ENCODE measurements around the gene METTL26.

Gene METTL26

DNA sequence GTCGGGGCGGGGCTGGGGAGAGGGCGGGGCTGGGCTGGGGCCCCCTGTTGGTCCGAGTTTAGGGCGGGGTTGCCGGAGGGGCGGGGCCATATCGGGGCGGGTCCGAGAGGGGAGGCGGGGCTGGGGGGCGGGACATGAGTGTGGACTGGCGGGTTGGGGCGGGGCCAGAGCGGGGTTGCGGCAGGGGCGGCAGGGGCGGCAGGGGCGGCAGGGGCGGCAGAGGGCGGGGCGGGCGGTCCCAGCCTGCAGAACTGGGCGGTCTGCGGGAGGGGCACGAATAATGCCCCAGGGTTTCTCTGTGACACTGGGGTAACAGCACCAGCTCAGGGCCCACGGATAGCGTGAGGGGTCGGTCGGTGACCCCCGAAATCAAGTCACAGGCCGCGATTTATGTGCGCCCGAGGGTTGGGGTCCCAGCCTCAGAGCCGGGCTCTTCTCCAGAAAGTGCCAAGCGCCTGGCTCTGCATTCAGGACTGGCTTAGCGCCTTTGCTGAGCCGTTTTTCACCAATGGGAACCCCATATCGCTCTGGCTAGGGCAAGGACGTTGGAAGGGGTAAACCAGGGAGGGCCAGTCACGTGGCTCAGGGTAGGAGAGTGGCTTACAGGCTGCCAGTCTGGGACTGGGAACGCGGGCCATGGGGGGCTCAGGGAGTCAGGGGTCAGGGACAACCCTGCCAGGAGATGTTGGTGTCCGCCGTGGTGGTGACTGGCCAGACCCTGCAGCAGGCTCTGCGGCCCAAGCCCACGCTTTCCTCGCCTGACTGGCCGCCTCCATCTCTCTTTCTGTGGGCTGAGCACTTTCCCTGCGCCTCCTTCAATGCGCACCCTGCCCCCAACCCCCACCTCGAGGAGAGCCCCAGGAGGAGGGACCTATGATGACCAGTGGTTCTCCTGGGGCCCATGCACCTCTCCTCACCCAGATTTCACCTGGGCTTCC is 1.2 kb upstream of the METTL26 start:
- no peak for DNase-seq

DNA sequence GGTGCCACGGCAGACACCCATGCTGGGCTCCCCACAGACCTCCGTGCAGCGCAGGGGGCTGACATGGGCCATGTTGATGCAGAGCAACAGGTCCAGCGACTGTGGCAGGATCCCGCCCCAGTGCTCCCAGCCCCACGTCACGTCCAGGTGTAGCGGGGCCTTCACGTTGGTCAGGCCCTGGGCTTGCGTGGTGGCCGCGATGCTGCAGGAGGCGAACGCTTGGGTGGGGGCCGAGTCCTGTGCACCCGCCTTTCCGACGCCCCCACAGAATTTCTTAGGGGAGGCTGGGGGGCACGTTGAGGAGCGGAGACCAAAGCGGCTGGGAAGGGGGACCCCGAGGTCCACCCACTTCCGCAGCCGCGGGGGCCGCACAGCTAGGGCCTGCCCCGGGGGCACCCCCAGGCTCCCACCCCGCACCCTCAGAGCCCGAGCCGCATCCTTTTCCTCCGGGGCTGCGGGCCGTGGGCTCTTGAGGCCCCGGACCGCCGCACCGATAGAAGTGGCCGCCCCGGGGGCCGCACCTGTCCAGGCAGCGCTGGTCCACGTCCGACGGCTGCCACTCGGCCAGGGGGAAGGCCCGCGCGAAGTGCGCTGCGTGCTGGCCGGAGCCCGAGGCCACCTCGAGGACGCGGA is 416 bp downstream of the METTL26 start:
- no peak for DNase-seq

DNA sequence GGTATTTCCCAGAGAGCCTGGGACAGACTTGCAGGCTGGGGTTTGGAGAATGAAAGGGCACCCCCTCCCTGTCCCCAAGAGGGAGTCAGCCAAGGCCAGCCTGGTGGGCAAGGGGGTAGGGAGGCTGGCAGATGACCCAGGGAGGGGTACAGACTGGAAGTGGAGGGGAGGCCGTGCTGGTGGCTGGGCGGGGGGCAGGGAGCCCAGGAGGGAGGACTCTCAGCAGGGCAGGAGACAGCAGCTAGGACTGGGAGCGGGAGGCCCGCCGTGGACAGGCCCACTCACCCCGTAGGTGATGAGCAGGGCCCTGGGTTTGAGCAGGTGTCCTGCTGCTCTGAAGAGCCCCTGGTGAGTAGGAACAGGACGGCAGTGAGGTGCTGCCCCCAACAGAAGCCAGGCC is 1.1 kb downstream of the METTL26 start:
- DNase-seq, result no peak

DNA sequence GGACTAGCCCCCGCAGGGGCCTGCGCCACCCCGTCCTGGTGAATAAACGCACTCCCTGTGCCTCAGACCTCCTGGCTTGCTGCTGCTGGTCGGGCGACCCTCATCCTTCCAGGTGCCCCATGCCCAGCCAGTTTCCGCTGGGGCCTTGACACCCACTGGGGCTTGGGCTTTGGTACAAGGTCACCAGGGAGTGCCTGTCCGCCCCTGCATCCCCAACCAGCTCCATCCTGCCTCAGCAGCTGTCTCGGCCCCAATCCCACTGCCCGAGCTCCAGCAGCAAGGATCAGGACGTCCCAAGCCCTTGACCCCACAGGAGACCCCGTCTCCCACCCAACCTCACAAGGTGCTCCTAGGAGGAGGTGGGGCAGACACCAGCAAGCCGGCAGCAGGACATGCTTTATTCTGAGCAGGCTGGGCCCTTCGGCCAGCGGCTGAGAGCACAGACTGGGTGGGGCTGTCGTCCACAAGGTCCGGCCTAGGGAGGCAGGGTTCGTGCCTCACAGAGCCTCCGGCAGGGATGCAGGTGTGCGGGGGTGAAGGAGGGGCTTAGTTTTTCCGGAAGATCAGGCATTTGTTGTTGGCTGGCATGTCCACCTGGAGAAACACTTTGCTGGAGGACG is 1.9 kb downstream of the METTL26 start:
- DNase-seq, result no peak

DNA sequence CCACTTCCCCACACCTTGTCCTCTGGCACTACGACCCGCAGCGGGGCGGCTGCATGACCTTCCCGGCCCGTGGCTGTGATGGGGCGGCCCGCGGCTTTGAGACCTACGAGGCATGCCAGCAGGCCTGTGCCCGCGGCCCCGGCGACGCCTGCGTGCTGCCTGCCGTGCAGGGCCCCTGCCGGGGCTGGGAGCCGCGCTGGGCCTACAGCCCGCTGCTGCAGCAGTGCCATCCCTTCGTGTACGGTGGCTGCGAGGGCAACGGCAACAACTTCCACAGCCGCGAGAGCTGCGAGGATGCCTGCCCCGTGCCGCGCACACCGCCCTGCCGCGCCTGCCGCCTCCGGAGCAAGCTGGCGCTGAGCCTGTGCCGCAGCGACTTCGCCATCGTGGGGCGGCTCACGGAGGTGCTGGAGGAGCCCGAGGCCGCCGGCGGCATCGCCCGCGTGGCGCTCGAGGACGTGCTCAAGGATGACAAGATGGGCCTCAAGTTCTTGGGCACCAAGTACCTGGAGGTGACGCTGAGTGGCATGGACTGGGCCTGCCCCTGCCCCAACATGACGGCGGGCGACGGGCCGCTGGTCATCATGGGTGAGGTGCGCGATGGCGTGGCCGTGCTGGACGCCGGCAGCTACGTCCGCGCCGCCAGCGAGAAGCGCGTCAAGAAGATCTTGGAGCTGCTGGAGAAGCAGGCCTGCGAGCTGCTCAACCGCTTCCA is 2.6 kb downstream of the METTL26 start:
- DNase-seq, result no peak

DNA sequence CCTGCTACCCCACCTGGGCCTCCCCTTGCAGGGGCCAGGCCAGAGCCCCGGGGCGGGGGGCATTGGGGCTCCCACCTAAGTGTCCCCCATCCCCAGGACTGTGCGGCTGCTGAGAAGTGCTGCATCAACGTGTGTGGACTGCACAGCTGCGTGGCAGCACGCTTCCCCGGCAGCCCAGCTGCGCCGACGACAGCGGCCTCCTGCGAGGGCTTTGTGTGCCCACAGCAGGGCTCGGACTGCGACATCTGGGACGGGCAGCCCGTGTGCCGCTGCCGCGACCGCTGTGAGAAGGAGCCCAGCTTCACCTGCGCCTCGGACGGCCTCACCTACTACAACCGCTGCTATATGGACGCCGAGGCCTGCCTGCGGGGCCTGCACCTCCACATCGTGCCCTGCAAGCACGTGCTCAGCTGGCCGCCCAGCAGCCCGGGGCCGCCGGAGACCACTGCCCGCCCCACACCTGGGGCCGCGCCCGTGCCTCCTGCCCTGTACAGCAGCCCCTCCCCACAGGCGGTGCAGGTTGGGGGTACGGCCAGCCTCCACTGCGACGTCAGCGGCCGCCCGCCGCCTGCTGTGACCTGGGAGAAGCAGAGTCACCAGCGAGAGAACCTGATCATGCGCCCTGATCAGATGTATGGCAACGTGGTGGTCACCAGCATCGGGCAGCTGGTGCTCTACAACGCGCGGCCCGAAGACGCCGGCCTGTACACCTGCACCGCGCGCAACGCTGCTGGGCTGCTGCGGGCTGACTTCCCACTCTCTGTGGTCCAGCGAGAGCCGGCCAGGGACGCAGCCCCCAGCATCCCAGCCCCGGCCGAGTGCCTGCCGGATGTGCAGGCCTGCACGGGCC is 3.4 kb downstream of the METTL26 start:
- no peak for DNase-seq

DNA sequence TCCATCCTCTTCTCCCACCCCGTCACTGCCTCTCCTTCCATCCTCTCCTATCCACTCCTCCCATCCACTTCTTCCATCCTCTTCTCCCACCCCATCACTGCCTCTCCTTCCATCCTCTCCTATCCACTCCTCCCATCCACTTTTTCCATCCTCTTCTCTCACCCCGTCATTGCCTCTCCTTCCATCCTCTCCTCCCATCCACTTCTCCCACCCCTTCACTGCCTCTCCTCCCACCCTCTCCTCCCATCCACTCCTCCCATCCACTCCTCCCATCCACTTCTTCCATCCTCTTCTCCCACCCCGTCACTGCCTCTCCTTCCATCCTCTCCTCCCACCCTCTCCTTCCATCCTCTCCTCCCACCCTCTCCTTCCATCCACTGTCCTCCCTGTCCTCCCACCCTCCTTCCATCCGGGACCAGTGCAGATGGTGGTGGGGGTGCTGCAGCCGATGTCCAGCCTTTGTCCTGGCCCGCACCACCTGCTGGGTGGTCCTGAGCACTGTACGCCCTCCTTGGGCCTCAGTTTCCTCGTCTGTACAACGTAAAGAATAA is 4.2 kb downstream of the METTL26 start:
- DNase-seq, result no peak

DNA sequence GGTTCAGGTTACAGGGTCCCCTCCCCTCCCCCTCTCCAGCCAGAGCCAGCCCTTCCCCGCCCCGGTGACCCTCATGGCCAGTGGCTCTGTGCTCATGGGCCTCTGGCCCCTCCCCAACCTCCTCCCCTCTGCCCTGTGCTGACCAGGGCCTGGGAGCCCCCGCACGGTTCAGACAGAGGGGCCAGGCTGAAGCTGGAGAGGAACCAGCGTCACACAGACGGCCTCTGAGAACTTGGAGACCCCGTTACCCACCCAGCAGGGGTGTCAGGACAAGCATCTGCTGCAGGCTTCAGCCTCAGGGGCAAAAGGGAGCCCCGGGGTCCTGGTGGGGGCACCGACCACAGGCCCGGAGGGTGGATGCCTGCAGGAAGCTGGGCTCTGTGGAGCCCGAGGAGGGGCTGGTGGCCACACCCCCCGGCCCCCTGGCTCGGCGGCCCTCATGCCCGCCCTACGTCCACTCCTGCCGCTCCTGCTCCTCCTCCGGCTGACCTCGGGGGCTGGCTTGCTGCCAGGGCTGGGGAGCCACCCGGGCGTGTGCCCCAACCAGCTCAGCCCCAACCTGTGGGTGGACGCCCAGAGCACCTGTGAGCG is 5.2 kb downstream of the METTL26 start, which contains the start of gene WFIKKN1:
Gene WFIKKN1 (plus strand): TSS at position 171 of the 591 bp plus-strand sequence. CDS start 269 bp downstream, at position 440.
- DNase-seq, result no peak

DNA sequence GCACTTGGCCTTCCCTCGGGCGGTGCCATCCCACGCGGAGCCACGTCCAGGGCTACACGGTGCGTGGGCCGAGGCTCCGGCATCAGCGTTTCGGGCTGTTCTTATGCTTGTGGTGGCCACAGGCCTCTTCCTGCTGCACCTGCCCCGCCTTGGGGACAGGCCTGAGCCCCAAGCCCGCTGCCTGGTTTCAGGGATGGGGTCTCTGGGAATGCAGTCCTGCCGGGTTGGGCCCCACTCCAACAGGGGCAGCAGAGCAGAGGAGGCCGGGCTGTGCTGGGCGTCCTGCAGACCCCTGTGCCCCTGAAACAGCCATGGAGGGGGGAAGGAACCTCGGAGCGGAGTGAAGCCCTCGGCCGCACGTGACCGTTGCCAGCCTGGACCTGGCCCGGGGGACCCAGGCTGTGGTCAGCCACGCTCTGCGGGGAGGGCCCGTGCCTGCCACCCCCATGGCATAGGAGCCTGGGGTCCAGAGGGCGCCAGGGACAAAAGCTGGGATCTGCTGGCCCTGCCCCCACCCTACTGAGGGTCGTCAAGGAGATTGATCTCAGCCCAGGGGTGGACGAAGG is 5.8 kb downstream of the METTL26 start:
- no peak for DNase-seq

DNA sequence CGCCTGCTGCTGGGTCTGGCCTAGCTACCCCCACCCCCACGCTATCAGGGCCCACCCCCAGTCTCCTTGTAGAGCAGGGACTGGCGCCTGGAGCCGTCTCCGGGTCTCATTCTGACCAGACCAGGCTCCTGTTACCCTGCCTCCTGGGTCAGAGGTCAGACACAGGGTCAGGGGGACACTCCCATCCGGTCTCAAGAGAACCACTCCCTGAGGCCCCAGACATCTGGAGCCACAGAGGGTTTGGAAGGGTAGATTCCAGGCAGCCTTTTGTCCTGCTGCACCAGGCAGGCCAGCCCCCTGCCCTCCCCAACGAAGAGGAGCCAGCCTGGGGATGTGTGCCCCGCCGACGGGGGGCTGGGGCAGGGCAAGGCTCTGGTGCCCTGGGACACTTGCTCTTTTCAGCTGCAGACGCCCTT is 6.3 kb downstream of the METTL26 start:
- DNase-seq, result no peak

DNA sequence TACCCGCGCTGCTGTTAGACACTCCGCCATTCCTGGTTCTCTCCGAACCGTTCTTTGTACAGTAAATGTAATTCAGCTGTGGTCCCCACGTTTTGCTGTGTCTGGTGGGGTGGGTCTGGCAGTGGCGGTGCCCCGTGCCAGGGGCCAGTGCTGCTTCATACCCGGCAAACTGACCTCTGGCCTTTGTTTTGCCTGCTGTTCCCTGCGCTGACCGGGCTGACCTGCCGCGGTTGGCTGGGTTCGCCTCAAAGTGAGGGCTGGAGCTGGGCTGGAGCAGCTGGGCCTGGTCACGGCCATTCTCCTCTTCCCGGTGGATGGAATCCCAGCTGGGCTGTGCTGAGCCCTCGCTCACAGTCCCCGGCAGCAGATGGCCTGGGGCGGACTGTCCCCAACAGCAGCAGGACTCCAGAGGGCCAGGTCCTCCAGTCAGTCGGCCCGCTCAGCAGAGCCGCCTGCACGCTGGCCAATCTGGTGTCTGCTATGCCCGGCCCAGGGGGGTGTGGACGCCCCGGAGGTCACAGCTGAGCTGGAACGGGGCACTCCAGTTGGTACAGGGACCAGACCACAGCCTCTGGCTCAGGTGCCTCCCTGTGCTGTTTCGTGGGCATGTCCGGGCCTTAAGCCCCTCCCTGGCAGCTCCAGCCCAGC is 6.8 kb downstream of the METTL26 start:
- DNase-seq, result no peak

DNA sequence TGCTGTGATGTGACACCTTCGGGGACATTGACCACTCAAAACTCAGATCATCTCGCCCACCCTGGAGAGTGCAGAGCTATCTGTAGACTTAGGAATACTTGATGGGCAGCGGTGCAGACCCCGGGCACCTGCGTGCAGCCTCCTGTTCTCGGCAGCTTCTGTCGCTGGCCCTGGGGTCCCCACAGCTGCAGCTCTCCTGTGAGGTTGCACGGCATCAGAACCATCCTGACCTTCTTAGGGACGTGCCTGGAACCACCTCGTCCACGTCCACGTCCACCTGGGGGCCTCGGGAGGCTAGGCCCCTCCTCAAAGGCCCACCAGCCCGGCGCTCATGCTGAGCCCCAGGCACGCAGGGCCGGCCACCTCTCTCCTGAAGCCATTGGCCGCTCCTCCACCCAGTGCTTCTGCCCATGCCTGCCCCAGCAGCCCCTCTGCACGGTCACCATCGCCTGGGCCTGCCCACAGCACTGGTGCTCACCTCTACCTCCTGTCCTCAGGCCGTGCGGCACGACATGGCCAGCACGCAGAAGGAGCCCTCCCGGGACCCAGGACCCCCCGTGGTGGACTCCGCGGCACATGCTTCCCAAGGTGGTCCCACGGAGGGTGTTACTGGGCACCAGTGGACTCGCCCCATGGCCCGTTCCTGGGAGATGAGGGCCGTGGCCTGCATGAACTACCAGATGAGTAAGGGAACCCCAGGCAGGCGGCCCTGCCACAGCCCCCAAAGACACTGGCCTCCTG is 7.6 kb downstream of the METTL26 start:
- DNase-seq, result no peak

DNA sequence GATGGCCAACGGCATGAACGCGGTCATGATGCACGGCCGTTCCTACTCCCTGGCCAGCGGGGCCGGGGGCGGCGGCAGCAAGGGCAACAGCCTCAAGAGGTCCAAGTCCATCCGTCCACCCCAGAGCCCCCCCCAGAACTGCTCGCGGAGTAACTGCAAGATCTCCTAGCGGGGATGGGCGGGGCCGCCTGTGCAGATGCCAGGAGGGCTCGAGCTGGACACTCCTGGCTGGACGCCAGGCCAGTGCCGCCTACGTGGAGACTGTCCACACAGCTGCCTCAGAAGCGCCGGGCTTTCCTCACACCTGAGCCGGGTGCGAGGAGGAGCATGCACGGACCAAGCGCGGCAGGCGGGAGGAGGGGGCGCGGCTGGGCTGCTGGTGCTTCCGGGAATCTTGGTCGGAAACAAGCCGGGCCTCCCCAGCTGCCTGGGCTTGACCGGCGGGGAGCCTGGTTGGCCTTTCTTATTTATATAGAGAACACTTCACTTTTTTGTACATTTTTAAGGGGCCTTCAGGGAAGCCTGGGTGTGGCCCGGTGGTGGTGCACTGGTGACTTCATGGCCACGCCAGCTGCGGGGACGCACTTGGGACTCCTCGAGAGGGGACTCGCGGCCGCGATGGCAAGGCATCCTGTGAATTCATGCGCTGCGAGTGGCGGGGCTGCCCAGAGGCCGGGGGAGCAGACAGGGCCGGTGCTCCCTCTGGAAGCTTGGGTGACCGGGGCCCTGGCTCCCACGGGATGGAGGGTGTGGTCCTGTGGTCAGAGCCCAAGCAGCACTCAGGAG is 8.5 kb downstream of the METTL26 start:
- DNase-seq, result no peak

DNA sequence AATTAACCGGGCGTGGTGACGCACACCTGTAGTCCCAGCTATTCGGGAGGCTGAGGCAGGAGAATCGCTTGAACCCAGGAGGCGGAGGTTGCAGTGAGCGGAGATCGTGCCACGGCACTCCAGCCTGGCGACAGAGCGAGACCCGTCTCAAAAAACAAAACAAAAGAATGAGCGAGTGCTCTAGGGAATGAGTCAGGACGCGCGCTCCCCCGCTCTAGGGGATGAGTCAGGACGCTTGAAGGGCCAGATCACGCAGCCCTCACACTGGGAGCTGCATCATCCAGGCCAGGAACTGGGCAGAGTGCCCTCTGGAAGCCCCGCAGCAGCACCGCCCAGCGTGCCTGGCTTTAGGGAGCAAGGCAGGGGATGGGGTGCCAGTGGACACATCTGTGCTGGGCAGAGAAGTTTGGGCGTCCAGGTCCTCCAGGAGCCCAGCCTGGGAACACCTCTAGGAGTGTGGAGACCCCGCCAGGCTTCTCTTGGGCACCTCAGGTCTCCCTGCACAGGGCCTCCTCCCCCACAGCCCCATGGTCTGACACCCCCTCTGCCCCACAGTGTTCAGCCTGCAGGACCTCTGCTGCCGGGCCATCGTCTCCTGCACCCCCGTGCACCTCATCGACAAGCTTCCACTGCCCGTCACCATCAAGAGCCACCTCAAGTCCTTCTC is 9.2 kb downstream of the METTL26 start:
- no peak for DNase-seq

DNA sequence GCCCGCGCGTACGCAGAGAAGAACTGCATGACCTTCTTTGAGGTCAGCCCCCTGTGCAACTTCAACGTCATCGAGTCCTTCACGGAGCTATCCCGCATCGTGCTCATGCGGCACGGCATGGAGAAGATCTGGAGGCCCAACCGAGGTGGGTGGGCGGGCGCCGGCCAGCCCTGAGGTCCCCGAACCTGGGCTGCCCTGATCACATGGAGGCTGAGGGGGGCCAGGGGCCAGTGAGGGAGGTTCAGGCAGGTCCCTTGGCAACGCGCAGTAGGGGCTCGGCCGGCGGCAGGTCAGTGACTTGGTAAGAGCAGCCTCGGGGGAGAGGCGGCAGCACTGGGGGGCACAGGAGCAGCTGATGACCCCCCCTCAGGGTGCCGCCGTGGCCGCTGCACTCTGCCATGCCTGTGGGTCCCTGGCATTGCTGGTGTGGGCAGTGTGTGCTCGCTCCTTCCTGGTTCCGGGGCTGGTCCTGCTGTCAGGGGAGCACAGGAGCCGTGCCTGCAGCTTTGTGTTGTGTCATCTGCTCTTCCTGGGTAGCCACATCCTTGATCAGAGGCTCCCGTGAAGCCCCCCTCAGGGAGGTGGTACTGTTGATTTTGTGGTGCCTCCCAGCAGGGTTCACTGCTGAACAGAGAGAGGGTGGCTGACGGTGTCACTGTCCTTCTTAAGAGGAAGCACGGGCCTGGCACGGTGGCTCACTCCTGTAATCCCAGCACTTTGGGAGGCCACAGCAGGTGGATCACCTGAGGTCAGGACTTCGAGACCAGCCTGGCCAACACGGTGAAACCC is 9.9 kb downstream of the METTL26 start:
- no peak for DNase-seq

DNA sequence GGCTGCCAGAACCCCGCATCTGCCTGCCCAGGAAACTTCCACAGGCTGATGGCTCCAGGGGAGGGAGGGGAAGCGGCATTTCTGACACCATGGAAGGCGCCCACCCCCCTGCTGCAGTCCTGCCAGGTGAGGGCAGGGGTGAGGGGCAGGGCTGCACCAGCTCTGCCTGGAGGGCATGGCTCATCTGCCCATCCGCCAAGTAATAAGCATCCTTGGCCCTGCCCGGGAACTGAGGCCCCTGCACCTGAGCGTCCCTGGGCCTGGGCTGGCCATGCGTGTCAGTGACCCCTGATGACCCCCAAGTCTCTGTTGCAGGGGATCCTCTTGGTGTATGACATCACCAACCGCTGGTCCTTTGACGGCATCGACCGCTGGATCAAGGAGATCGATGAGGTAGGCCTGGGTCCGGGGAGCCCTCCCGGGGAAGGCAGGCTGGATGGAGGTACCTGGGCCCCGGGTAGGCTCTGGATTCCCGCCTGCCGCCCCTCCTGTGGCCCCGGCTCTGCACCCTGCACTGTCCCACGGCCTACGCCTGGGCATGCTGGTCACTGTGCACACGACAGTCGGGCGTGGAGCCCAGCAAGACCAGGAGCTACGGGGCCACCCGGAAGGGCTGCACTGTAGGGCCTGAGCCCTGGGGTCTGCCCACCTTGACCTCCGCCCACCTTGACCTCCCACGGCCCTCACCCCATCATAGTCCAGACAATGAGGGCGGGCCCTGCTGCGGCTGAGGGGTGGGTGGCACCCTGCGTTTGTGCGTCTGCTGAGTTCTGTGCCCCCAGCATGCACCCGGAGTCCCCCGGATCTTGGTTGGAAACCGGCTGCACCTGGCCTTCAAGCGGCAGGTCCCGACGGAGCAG is 10.8 kb downstream of the METTL26 start:
- DNase-seq, result no peak

Data from NCI-H1694 treated with DMSO at 0.1 percent for 48 hours (cell line).